ENCODE measurements around the gene FUNDC1. TPM values are rescaled to one million over a fixed set of nuclear protein-coding genes. Genes with fewer than 3 reads are reported as not detected.

The FUNDC1 gene
- total and polyA plus RNA-seq, 2 experiments from 2014 or later, result 13.9 to 19.6 TPM

DNA sequence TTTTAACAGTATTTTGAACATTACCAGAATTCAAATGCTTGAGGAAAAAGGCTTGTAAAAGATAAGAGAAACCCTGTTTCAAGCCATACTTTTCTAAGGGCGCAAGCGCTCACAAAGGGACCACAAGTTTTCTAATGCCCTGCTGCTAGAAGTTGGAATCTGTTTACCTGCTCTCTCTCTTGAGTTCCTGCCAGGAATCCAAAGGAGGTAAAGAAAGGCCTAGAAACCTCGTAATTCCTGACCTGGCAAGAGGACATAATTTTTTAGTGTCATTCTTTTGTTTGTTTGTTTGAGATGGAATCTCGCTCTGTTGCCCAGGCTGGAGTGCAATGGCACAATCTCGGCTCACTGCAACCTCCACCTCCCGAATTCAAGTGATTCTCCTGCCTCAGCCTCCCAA is 1.4 kb upstream of the FUNDC1 start:
- Histone ChIP-seq H3K4me2 (ENCODE audit: unreplicated experiment) (no peak overlapping the region), H3K27ac (no peak overlapping the region), H3K4me1 (ENCODE audit: insufficient read depth) (0 out of 2 replicates have a peak, but pooled peaks cover 5% of the 10 kb centered on the region), H4K20me1 (ENCODE audit: insufficient read depth) (no peaks in the 10 kb centered on the region), H3K4me3 (no peak overlapping the region), H3K27me3 (replicated peaks; ENCODE audit: insufficient read depth) (no peaks in the 10 kb centered on the region), H2AFZ (peak overlapping the region; percentile 100; the same call in 1 of the 2 replicates), H3K9me3 (ENCODE audit: low read depth) (no peaks in the 10 kb centered on the region), H3K79me2 (ENCODE audit: insufficient read depth) (peaks cover 26% of the 10 kb centered on the region), H3K36me3 (ENCODE audit: low read depth) (no peaks in the 10 kb centered on the region), H3K9ac (no peak overlapping the region), H3K9me2 (ENCODE audit: insufficient read depth) (no peaks in the 10 kb centered on the region), H3F3A (ENCODE audit: insufficient read depth) (no peaks in the 10 kb centered on the region)
- TF ChIP-seq EZH2 (IDR thresholded peaks at IDR 0.05; ENCODE audit: insufficient read depth, poor library complexity, severe bottlenecking), result no peak
- TF ChIP-seq EZH2phosphoT487 (IDR thresholded peaks at IDR 0.05; ENCODE audit: insufficient read depth, low read depth), result no peak
- DNase-seq, result no peak
- WGBS, 2 experiments (ENCODE audit: low coverage in 1 of 2, low lambda C conversion rate in 2 of 2, missing lambda C conversion rate in 2 of 2), result 95 to 97% methylated on average over 6 of the region's 6 CpGs
- in situ Hi-C loops (cut with MboI), result no loop called here

DNA sequence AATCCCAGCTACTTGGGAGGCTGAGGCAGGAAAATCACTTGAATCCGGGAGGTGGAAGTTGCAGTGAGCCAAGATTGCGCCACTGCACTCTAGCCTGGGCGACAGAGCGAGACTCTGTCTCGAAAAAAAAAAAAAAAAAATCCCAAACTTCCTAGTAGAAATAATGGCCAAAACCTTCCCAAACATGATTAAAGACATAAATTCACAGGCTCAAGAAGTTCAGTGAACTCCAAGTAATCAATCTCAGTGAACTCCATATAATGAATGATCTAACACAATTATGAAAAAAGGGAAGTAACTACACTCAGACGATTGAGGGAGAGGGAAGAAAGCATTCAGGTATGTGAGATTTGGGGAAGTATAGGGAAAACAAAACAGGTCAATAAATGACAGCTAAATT is 6.5 kb downstream of the FUNDC1 start:
- H2AFZ ChIP-seq, result no peak overlapping the region
- H3K4me1 ChIP-seq (ENCODE audit: insufficient read depth), result no peaks in the 10 kb centered on the region
- no peaks in the 10 kb centered on the region for H3K36me3 ChIP-seq (ENCODE audit: low read depth)
- no peak overlapping the region for H3K27ac ChIP-seq
- no peak overlapping the region for H3K9ac ChIP-seq
- in situ Hi-C loops (cut with MboI), result no loop called here
- no peaks in the 10 kb centered on the region for H3F3A ChIP-seq (ENCODE audit: insufficient read depth)
- no peak overlapping the region for H3K4me3 ChIP-seq
- TF ChIP-seq EZH2phosphoT487 (IDR thresholded peaks at IDR 0.05; ENCODE audit: insufficient read depth, low read depth), result no peak
- TF ChIP-seq EZH2 (IDR thresholded peaks at IDR 0.05; ENCODE audit: insufficient read depth, poor library complexity, severe bottlenecking), result no peak
- no peaks in the 10 kb centered on the region for H3K9me3 ChIP-seq (ENCODE audit: low read depth)
- peaks cover 11% of the 10 kb centered on the region for H3K79me2 ChIP-seq (ENCODE audit: insufficient read depth)
- no peaks in the 10 kb centered on the region for H3K9me2 ChIP-seq (ENCODE audit: insufficient read depth)
- no peak overlapping the region for H3K4me2 ChIP-seq (ENCODE audit: unreplicated experiment)
- 100% methylated on average over 4 to 6 of the region's 6 CpGs for WGBS, 2 experiments (ENCODE audit: low coverage in 1 of 2, low lambda C conversion rate in 2 of 2, missing lambda C conversion rate in 2 of 2)
- no peak for DNase-seq
- no peaks in the 10 kb centered on the region for H4K20me1 ChIP-seq (ENCODE audit: insufficient read depth)
- H3K27me3 ChIP-seq (replicated peaks; ENCODE audit: insufficient read depth), result no peaks in the 10 kb centered on the region

DNA sequence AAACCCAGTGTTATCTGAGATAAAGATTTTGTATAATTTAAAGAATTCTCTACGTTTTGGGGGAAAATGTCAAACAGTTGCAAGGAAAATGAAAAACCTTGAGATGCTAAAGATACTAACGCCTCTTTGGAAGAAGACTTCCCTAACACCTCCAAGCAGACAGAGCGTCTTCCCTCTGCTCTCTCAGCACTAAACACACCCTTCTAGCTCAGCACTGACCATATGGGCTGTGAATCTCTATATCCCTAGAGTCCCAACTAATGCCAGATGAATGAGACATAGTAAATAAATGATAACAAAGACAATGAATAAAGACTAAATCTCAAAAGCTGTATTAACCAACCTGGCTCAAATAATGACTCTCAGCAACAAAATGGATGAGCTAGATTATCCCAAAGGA is 13.3 kb downstream of the FUNDC1 start:
- no peaks in the 10 kb centered on the region for H3F3A ChIP-seq (ENCODE audit: insufficient read depth)
- 73% methylated on average over 3 of the region's 3 CpGs for WGBS, 2 experiments (ENCODE audit: low coverage in 1 of 2, low lambda C conversion rate in 2 of 2, missing lambda C conversion rate in 2 of 2)
- no peaks in the 10 kb centered on the region for H3K36me3 ChIP-seq (ENCODE audit: low read depth)
- TF ChIP-seq EZH2phosphoT487 (IDR thresholded peaks at IDR 0.05; ENCODE audit: insufficient read depth, low read depth) (no peak), EZH2 (IDR thresholded peaks at IDR 0.05; ENCODE audit: insufficient read depth, poor library complexity, severe bottlenecking) (no peak)
- no peak overlapping the region for H3K27ac ChIP-seq
- in situ Hi-C loops (cut with MboI), result no loop called here
- H3K79me2 ChIP-seq (ENCODE audit: insufficient read depth), result no peaks in the 10 kb centered on the region; the same call in 1 of the 2 replicates
- no peak overlapping the region for H3K4me2 ChIP-seq (ENCODE audit: unreplicated experiment)
- H4K20me1 ChIP-seq (ENCODE audit: insufficient read depth), result no peaks in the 10 kb centered on the region
- no peak overlapping the region for H3K4me3 ChIP-seq
- H3K27me3 ChIP-seq (replicated peaks; ENCODE audit: insufficient read depth), result no peaks in the 10 kb centered on the region
- H3K9me3 ChIP-seq (ENCODE audit: low read depth), result no peaks in the 10 kb centered on the region
- H3K9ac ChIP-seq, result no peak overlapping the region
- H3K4me1 ChIP-seq (ENCODE audit: insufficient read depth), result no peaks in the 10 kb centered on the region
- no peaks in the 10 kb centered on the region for H3K9me2 ChIP-seq (ENCODE audit: insufficient read depth)
- H2AFZ ChIP-seq, result no peak overlapping the region
- DNase-seq, result peak; percentile 6

DNA sequence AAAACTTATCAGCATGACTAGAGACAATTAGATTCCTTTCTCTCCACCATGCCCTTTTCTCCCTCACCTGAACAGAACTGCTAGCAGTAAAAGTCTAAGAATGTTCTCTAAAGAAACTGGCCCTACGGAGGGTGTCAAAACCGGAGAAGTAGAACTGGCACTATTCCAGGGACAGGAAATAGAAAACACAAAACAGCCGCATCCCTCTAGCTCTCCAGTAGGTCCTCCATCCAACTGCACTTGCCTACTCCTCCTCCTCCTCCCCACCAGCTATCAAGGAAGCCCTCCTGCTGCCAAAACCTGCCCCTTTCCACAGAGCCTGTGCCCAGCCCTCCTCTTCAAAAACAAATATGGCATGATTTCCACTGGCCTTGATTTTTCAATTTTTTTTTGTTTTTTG is 28.4 kb downstream of the FUNDC1 start:
- Histone ChIP-seq H3K36me3 (ENCODE audit: low read depth) (no peaks in the 10 kb centered on the region), H3K79me2 (ENCODE audit: insufficient read depth) (no peaks in the 10 kb centered on the region), H3K4me2 (ENCODE audit: unreplicated experiment) (no peak overlapping the region), H3K4me1 (ENCODE audit: insufficient read depth) (no peaks in the 10 kb centered on the region), H3K4me3 (no peak overlapping the region), H3K9me2 (ENCODE audit: insufficient read depth) (no peaks in the 10 kb centered on the region), H2AFZ (no peak overlapping the region), H4K20me1 (ENCODE audit: insufficient read depth) (no peaks in the 10 kb centered on the region), H3K9ac (no peak overlapping the region), H3F3A (ENCODE audit: insufficient read depth) (no peaks in the 10 kb centered on the region), H3K27ac (no peak overlapping the region), H3K9me3 (ENCODE audit: low read depth) (no peaks in the 10 kb centered on the region), H3K27me3 (replicated peaks; ENCODE audit: insufficient read depth) (no peaks in the 10 kb centered on the region)
- in situ Hi-C loops (cut with MboI), result no loop called here
- 18 to 27% methylated on average over 3 of the region's 3 CpGs for WGBS, 2 experiments (ENCODE audit: low coverage in 1 of 2, low lambda C conversion rate in 2 of 2, missing lambda C conversion rate in 2 of 2)
- TF ChIP-seq EZH2 (IDR thresholded peaks at IDR 0.05; ENCODE audit: insufficient read depth, poor library complexity, severe bottlenecking) (no peak), EZH2phosphoT487 (IDR thresholded peaks at IDR 0.05; ENCODE audit: insufficient read depth, low read depth) (no peak)
- no peak for DNase-seq

DNA sequence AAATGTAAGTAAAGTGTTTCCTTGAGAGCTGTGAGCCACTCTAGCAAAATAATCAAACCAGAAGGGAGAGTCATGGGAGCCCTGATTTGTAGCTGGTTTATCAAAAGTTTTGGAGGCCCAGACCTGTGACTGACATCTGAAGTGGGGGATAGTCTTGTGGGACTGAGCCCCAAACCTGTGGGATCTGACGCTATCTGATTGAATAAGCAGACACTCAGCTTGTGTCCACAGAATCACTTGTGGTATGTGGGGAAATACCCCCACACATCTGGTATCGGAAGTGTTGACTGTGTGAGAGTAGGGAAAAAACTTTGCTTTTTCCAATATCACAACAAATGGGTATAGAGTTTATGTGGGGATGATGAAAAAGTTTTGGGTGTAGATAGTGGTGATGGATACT is 35.4 kb downstream of the FUNDC1 start:
- in situ Hi-C loops (cut with MboI), result no loop called here
- 78 to 87% methylated on average over 2 of the region's 2 CpGs for WGBS, 2 experiments (ENCODE audit: low coverage in 1 of 2, low lambda C conversion rate in 2 of 2, missing lambda C conversion rate in 2 of 2)
- H3K4me3 ChIP-seq, result no peak overlapping the region

More for the DNA sequence above, 35.4 kb downstream of the FUNDC1 start:
- Histone ChIP-seq H3K27me3 (replicated peaks; ENCODE audit: insufficient read depth) (no peaks in the 10 kb centered on the region), H3F3A (ENCODE audit: insufficient read depth) (no peaks in the 10 kb centered on the region), H3K27ac (no peak overlapping the region), H3K79me2 (ENCODE audit: insufficient read depth) (no peaks in the 10 kb centered on the region), H3K36me3 (ENCODE audit: low read depth) (no peaks in the 10 kb centered on the region), H3K4me1 (ENCODE audit: insufficient read depth) (no peaks in the 10 kb centered on the region), H3K9me3 (ENCODE audit: low read depth) (no peaks in the 10 kb centered on the region), H3K4me2 (ENCODE audit: unreplicated experiment) (no peak overlapping the region), H3K9ac (no peak overlapping the region), H4K20me1 (ENCODE audit: insufficient read depth) (no peaks in the 10 kb centered on the region), H2AFZ (no peak overlapping the region), H3K9me2 (ENCODE audit: insufficient read depth) (no peaks in the 10 kb centered on the region)
- DNase-seq, result no peak
- TF ChIP-seq EZH2phosphoT487 (IDR thresholded peaks at IDR 0.05; ENCODE audit: insufficient read depth, low read depth) (no peak), EZH2 (IDR thresholded peaks at IDR 0.05; ENCODE audit: insufficient read depth, poor library complexity, severe bottlenecking) (no peak)
